GM21717 (cell line): ENCODE results near the gene PHEX.
"Not testable (repeated sequence)": the region's sequence is repeated elsewhere in the genome, so short reads cannot be mapped to it uniquely, and the experiment has no call there.

Experiments
- ATAC-seq: cut with Tn5 transposase; IDR thresholded peaks from one replicate; pipeline ENCODE4 v1.9.1; 2021; ENCODE audit warnings: mild to moderate bottlenecking, moderate library complexity; ENCODE audit not compliant: unreplicated experiment

Gene PHEX

GRCh38 chrX:22203186-22203585 is 171.1 kb downstream of the PHEX start:
- ATAC-seq, result no peak

DNA sequence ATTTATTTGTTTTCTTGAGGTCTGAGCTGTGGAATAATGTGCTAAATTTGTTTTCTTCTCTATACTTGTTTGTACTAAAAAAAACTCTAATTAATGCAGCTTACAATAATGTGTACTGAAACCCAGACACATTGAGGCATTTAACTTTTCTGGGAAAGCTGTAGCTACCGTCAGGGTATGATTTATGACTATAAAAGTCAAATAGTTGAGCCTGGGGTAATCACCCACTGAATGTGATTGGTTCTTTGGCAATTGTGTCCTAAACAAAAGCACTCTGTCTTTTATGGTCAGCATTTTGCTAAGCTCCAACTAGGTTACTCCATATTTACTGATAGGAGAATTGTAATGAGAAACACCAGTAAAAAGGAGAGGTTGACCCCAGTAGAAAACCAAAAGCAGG is 174.7 kb downstream of the PHEX start:
- ATAC-seq, result no peak

DNA sequence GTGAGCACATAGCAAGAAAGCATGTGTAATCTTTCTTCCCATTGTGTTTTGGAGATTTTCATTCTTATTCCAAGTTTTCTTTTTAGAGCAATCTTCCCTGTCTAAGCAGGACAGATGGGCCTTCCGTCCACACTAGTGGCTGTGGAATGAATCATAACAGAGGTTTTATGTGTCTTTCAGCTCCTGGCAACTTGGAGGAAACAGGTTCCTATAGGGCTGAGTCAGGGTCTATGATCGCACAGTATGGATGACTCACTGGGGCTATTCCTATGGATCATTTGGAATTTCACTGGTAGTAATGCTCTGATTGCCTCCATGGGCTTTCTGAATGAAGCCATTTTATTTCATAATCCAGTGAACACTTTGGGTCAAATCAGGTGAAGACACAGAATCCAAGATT is 188.8 kb downstream of the PHEX start:
- ATAC-seq, result no peak

- ATAC-seq, result no peak
These were observed 202.3 kb downstream of the PHEX start for GRCh38 chrX:22234380-22234779.

GRCh38 chrX:22237479-22237878 is 205.4 kb downstream of the PHEX start:
- ATAC-seq, result no peak

DNA sequence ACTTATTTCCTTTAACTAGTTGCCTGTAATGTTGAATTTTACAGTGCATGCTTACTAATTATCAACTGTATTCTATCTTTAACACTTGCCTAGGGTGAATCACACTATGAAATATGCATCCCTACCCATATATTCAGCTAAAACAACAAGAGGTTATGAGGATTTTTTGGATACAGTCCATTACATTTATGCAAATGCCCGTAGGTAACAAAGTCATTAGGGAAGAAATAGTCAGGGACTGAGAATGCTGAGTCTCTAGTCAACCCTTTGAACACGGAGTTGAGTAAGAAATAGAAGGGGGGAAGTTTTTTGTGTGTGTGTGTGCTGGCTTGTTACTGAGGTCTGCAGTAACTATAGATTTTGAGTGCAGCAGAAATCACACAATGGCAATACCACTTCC is 214.5 kb downstream of the PHEX start:
- ATAC-seq, result no peak

- ATAC-seq, result no peak
These were observed 215.0 kb downstream of the PHEX start for GRCh38 chrX:22247169-22247568.

DNA sequence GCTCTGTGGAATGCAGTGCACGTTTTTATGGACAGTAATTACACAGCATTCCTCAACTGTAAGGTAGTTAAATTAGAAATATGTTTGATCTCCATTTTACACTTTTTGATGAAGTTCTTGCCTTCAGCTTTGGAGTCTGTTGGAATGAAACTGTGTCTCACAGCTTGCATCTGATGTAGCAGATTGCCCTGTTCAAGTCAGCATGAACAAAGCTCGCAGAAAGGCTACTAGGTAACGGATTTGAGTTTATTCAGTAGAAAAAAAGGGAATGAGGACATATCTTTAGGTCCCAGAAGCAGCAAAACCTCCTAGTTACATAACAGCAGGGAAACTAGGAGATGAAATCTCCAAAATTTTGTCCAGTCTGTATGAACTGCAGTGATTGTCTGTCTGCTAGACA is 216.3 kb downstream of the PHEX start:
- no peak for ATAC-seq

DNA sequence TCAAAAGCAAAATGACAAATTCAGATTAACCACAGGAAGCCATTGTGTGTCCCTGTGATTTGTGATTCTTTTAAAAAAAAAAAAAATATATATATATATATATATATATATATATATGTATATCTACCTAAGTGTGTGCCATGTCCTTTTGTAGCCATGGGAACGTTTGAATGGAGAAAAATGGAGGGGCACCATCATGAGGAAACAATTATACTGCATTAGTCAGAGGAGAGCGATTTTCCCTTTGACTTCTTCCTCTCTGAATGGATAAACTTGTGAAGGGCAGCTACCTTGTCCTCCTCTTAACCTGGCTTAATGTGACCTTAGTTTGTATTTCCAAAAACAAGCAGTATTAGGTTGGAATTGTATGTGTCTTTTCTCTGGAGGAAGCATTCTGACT is 217.2 kb downstream of the PHEX start:
- no peak for ATAC-seq

- ATAC-seq, result no peak
These were observed 236.6 kb downstream of the PHEX start for GRCh38 chrX:22268706-22269105.

- no peak for ATAC-seq
These were observed 240.5 kb downstream of the PHEX start, which contains the start of gene CBLL2 for GRCh38 chrX:22272613-22273012. CBLL2 (plus strand) TSS chrX:22272913; CDS start chrX:22272992, 79 bp downstream.

- ATAC-seq, result no peak
These were observed 241.7 kb downstream of the PHEX start for GRCh38 chrX:22273714-22274317.

DNA sequence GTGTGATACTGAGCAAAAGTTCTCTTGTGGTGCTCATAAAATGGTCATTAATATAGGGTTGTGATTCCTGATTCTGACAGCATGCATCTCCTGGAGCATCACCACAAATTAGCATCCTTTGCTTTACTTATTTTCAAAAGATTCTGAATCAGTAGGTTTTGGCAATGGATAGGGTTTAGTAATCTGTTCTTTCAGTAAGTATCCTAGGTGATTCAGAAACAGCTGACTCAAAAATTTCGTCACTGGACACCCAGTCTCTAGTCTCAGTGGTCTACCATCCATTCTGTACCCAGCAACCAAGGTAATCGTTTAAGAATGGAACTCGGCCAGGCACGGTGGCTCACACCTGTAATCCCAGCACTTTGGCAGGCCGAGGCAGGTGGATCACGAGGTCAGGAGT is 244.7 kb downstream of the PHEX start:
- ATAC-seq, result no peak

GRCh38 chrX:22278375-22278774 is 246.2 kb downstream of the PHEX start:
- no peak for ATAC-seq

- ATAC-seq, result not testable (repeated sequence)
These were observed 257.1 kb downstream of the PHEX start for GRCh38 chrX:22289209-22289608.

DNA sequence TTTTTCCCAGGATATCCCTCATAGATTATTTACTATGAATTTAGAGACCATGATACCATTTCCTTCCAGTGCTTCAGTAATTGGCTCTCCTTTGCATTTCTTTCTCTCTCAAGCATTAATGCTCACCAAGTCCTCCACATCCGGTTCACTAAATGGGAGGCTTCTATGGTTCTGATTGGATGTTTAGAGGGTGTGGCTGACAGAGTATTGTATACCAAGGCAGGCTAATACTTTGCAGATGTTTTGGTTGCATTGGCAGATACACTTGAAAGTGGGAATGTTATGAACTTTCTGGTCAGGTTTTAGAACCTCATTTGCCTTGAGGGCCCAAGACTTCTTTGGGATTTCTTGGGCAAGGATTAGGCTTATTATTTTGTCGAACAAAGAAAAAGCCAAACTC is 264.7 kb downstream of the PHEX start:
- no peak for ATAC-seq

DNA sequence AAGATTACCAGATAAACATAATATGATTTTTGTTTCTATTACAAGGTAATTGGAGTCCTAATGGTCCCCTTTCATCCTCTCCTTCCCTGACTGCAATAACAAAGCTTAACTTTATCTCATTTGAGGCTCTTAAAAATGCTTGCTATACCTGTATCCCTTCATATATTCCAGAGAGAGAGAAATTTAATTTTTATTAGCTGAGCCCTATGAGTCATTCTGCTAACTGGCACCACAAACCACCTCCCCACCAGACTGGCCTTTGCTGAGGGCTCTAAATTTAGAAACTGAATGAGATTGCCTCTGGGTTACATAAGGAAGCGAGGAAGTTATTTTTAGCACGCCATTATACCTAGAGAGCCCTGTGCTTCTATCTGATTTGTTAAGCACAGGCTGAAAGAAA is 268.0 kb downstream of the PHEX start:
- ATAC-seq, result peak; percentile 84
